ENCODE measurements around the gene ATP6V0E2.

DNA sequence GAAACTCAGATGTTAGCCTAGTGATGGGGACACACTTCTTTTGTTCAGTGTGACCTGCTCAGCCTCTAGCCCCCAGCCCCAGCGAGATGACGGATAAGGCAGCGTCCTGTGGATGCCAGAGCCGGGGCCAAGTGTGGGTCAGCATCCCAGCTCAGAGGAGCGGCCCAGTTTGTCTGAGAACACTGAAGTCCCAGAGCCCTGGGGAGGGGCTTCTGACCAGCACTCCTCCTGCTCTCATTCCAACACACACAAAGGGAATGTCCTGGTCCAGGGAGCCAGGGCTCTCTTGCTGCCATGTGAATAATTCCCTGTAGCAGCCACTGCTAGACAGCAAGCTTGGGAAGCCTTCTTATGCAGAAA is 4.5 kb upstream of the ATP6V0E2 start:
- TF ChIP-seq, protein P1, sequence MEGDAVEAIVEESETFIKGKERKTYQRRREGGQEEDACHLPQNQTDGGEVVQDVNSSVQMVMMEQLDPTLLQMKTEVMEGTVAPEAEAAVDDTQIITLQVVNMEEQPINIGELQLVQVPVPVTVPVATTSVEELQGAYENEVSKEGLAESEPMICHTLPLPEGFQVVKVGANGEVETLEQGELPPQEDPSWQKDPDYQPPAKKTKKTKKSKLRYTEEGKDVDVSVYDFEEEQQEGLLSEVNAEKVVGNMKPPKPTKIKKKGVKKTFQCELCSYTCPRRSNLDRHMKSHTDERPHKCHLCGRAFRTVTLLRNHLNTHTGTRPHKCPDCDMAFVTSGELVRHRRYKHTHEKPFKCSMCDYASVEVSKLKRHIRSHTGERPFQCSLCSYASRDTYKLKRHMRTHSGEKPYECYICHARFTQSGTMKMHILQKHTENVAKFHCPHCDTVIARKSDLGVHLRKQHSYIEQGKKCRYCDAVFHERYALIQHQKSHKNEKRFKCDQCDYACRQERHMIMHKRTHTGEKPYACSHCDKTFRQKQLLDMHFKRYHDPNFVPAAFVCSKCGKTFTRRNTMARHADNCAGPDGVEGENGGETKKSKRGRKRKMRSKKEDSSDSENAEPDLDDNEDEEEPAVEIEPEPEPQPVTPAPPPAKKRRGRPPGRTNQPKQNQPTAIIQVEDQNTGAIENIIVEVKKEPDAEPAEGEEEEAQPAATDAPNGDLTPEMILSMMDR (IDR thresholded peaks at IDR 0.05; ENCODE audit: low read length) = no peak
- no peak for TF ChIP-seq EZH2 (optimal IDR thresholded peaks at IDR 0.05; ENCODE audit: low read depth, low read length)

All from MM.1S (cell line).